ENCODE results near the gene PIGN. TPM values are rescaled to one million over a fixed set of nuclear protein-coding genes. Genes with fewer than 3 reads are reported as not detected.

Gene PIGN
- total RNA-seq, 1 experiment from 2014 or later = 36.8 TPM

DNA sequence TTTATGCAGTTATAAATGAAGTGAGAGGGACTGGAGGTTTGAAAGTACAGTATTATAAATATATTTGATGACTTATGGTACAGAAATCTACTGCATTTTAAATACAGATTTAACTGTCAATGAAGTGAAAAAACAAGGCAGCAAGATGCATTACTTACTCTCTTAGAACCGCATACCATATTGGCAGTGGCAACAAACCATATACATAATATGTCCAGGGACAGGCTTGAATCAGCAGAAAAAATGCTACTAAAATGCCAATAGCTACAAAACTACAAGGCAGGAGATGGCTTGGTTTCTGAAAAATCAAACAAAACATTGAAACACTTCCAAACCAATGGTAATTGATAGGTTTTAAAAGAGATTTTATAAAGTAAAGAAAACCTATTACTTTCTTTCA, 77.2 kb downstream of the PIGN start:
- no peak for DNase-seq (ENCODE audit: low read depth)

GRCh38 chr18:62107881-62108280, 79.0 kb downstream of the PIGN start:
- no peak for DNase-seq (ENCODE audit: low read depth)

DNA sequence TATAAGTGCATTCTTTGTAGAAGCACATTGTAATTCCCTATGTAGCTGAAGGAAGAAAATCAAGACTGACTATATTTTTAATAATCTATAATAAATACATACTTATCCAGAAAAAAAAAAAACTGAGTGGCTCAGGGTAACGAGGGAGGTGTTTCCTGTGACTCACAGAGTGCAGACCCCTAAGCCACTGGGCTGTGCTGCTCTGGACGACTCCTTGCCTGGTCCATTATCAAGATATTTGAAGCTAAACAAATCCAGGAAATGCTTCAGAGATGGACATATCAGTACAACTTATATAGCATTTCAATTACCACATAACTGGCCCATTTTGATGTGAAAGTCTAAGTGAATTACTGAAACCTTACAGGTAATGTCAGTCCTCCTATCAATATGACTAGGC, 80.6 kb downstream of the PIGN start:
- no peak for DNase-seq (ENCODE audit: low read depth)

GRCh38 chr18:62105376-62105775, 81.5 kb downstream of the PIGN start:
- DNase-seq (ENCODE audit: low read depth) = no peak

GRCh38 chr18:62102221-62102620, 84.6 kb downstream of the PIGN start:
- DNase-seq (ENCODE audit: low read depth) = peak; percentile 37

- DNase-seq (ENCODE audit: low read depth) = no peak
Observed at GRCh38 chr18:62101321-62101721, 85.5 kb downstream of the PIGN start.

DNA sequence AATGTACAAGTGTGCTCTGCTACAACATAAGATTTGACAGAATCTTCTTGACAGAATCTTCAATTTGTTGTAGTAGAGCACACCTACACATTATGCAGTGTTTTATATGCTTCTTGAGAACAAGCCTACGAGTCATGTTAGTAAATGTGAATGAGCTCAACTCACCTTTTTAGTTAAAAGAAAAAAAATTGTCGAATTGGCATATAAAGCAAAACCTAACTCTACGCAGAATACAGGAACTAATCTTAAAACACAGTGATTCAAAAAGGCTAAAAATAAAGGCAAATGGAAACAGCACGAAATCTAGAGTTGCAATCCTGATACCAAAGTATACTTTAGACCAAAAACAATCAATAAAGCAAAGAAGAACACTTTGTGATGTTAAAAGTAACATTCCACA, 87.9 kb downstream of the PIGN start:
- DNase-seq (ENCODE audit: low read depth) = no peak

- no peak for DNase-seq (ENCODE audit: low read depth)
Observed at GRCh38 chr18:62097698-62098097, 89.2 kb downstream of the PIGN start.

- no peak for DNase-seq (ENCODE audit: low read depth)
Observed at GRCh38 chr18:62091487-62092120, 95.3 kb downstream of the PIGN start.

DNA sequence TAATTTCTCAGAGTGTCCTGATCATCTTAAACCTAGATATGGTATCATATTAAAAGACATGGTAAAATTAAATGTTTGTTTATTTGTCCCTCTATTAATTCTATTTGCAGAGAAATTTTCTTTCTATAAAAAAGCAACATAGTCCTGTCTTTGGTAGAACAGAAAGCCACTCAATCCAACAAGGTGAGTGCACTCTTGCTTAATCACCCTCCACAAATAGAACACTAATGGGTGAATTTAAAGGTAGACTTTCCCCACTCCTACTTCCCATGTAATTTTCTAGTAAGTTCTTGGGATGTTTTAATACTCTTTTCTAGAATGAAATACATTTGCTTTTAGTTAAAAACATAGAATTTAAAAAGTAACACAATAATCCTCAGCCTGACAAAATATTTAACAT, 97.7 kb downstream of the PIGN start:
- DNase-seq (ENCODE audit: low read depth) = no peak

DNA sequence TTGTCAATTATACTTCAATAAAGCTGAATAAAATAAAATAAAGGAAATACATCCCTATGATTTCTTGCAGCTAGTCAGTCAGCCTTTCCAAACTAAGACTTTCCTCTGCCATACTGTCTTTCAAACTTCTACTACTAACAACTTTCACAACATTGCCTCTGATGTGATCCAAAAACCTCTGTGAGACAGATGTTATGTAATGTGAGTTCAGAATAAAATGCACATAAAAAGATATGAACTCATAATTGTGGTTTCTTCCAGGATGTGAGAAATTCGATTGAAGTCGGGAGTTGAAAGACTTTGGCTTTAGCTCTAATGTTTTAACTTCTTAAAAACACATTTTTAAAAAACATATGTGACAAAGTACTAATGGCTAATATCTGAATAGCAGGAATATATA, 98.7 kb downstream of the PIGN start:
- DNase-seq (ENCODE audit: low read depth) = no peak

DNA sequence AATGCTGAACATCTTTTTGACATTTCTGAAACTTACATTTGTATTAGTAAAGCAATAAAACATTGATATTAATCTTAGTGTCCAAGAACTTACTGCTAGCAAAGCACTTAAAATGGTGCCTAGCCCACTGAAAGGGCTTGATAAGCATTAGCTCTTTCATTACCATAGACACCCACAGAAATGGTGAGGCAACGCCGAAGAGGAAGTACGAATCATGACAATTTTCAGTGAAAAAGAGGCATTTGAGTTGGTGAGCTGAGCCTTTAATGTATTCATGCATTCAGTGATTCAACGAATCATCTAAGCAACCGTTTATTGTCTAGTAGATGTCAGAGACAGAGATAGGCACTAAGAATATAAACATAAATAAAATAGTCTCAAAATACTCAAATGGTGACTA, 101.1 kb downstream of the PIGN start:
- DNase-seq (ENCODE audit: low read depth) = peak; percentile 37

GRCh38 chr18:62081761-62082294, 105.0 kb downstream of the PIGN start:
- no peak for DNase-seq (ENCODE audit: low read depth)

DNA sequence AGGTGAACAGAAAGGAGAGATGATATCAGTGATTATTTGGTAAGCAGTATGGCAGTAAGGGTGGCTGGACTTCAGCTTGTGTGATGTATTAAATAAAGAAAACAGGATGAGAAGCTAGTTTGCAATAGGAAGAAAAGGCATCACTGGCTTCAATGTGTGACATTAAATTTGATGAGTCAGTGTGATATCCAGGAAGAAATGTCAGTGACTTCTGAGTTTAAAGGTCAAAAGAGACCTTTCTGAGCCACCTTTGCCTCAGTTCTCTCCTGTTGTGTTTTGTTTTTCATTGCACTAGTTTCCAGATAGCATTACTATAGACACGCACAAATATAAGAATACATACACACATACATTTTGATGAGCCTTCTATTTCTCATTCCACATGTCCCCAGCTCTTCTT, 105.6 kb downstream of the PIGN start:
- no peak for DNase-seq (ENCODE audit: low read depth)

DNA sequence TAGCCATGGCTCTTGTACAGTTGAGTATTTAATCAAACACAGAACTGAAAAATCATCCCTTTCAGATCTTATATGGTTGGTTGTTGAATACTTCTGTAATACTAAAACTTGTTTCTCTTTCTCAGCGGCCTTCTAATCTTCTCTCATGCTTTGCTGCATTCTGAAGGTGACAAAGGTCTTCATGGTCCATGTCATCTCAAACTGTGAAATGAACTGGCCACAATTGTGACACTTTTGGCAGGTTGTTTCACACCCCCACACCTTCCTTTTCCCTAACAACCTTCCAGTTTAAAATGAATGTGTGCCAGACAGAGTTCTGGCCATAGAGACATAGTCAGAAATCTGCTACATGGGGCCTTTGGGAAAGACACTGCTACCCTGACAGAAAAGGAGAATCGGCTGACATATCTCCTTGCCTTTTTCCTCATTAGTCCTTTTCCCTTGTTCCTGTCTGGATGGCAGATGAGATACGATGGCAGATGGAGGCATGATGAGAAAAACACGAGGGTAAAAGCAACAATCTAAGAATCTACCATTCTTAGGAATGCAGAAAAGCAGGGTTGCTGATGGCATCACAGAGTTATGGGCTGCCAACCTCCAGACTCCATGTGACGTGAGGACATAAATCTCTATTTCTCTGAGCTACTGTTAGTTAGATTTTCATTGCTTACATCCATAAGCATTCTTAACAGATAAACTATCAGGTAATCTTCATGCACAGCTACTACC, 106.5 kb downstream of the PIGN start:
- no peak for DNase-seq (ENCODE audit: low read depth)

- peak; percentile 28 for DNase-seq (ENCODE audit: low read depth)
Observed at GRCh38 chr18:62073461-62074281, 113.2 kb downstream of the PIGN start.

GRCh38 chr18:62072370-62072769, 114.5 kb downstream of the PIGN start:
- no peak for DNase-seq (ENCODE audit: low read depth)

DNA sequence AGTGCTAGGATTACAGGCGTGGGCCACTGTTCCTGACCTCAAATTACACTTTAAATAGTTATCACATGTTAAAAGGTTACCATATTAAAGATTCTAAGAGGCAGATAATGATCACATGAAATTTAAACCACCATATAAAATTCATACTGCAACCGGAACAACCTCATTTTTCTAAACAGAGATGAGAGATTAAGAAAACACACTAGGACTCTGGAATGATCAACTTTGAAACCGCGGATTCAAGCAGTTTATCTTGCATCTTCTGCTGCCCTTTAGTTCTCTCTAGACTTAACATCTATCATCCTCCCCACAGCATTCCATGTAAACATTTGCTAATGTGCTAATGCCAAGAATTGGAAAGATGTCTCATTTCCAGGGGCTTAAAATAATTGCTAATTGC, 115.8 kb downstream of the PIGN start:
- no peak for DNase-seq (ENCODE audit: low read depth)

GRCh38 chr18:62070302-62070701, 116.6 kb downstream of the PIGN start:
- DNase-seq (ENCODE audit: low read depth) = no peak

DNA sequence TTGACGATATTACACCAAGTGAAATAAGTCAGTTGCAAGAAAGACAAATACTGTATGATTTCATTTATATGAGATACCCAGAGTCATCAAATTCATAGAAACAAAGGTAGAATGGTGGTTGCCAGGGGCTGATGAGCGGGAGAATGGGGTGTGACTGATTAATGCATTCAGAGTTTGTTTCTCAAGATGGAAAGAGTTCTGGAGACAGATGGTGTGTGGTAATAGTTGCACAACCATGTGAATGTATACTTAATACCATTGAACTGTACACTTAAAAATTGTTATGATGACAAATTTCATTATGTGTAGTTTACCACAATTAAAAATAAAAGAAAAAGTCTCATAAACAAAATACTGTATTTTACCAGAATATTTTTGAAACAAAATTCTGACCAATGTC, 117.3 kb downstream of the PIGN start:
- DNase-seq (ENCODE audit: low read depth) = no peak

DNA sequence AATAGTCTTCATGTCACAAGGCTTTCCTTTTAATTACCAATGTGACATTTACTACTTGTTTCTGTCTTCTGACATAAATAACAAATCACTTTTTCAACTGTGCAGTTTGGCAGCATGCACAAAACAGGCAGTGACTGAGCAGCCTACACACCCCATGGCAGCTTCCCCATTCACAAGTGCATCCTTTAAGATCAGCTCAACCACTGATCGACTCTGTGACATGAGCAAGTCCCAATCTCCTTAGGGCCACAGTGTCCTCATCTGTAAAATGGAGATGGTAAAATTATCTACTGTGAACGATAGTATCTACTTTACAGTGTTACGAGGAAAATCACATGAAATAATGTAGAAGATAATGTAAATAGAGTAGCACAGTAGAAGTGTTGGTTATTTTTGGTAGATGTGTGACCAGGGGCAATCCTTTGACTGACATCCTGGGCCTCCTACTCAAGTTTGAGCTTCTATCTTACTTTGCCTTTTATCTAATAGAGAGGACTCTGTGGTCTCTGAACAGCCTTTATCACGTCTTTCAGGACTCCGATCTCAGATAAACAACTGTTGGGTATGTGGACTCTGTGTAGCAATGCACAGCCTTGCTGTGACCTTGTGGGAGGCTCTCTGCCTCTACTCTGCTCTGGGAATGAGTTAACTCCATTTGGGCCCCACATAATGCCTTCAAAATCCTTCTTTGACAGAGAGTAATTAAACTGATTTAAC, 120.6 kb downstream of the PIGN start:
- DNase-seq (ENCODE audit: low read depth) = no peak

GRCh38 chr18:62064361-62064760, 122.5 kb downstream of the PIGN start:
- DNase-seq (ENCODE audit: low read depth) = no peak

All from M059J (cell line).